ENCODE data around the gene MAGOH. TPM values are rescaled to one million over a fixed set of nuclear protein-coding genes. Genes with fewer than 3 reads are reported as not detected.
"Not testable (repeated sequence)": the region's sequence is repeated elsewhere in the genome, so short reads cannot be mapped to it uniquely, and the experiment has no call there.

Gene MAGOH
- 10 to 100 TPM; 49.6 to 83.9 TPM for total RNA-seq

GRCh38 chr1:53238197-53239155 lies at the start of gene MAGOH:
Gene MAGOH (minus strand): TSS chr1:53238518. CDS start chr1:53238448, 70 bp downstream.
- Mint-ChIP-seq H3K4me3 (peak within 1 kb of the TSS; percentile 94), H3K9me3 (no peaks in the 10 kb centered on the region), H3K27me3 (no peaks in the 10 kb centered on the region), H3K27ac (peak within 1 kb of the TSS; percentile 97), H3K4me1 (peaks cover 18% of the 10 kb centered on the region), H3K36me3 (ENCODE audit: low read depth) (peaks cover 45% of the 10 kb centered on the region)
- ATAC-seq (replicated peaks): peak; percentile 100

GRCh38 chr1:53286955-53287354 lies 48.6 kb upstream of the MAGOH start:
- peak; percentile 24 for ATAC-seq (replicated peaks)

GRCh38 chr1:53285969-53286760 lies 47.8 kb upstream of the MAGOH start:
- ATAC-seq (replicated peaks): peak; percentile 50
- Mint-ChIP-seq H3K36me3 (ENCODE audit: low read depth) (peaks cover 46% of the 10 kb centered on the region), H3K4me1 (no peaks in the 10 kb centered on the region), H3K27ac (no peak overlapping the region), H3K27me3 (no peaks in the 10 kb centered on the region), H3K9me3 (no peaks in the 10 kb centered on the region), H3K4me3 (no peak overlapping the region)

More at GRCh38 chr1:53286955-53287354, 48.6 kb upstream of the MAGOH start:
- no peak overlapping the region for H3K4me3 Mint-ChIP-seq
- no peak overlapping the region for H3K27ac Mint-ChIP-seq
- H3K36me3 Mint-ChIP-seq (ENCODE audit: low read depth): peaks cover 51% of the 10 kb centered on the region
- H3K4me1 Mint-ChIP-seq: peaks cover 4% of the 10 kb centered on the region
- no peaks in the 10 kb centered on the region for H3K27me3 Mint-ChIP-seq
- H3K9me3 Mint-ChIP-seq: no peaks in the 10 kb centered on the region

GRCh38 chr1:53285546-53285945 lies 47.2 kb upstream of the MAGOH start:
- Mint-ChIP-seq H3K4me1 (no peaks in the 10 kb centered on the region), H3K4me3 (no peak overlapping the region), H3K27me3 (no peaks in the 10 kb centered on the region), H3K36me3 (ENCODE audit: low read depth) (peaks cover 46% of the 10 kb centered on the region), H3K9me3 (no peaks in the 10 kb centered on the region), H3K27ac (no peak overlapping the region)
- no peak for ATAC-seq (replicated peaks)

GRCh38 chr1:53284224-53285020 lies 46.1 kb upstream of the MAGOH start:
- H3K9me3 Mint-ChIP-seq: no peaks in the 10 kb centered on the region
- no peaks in the 10 kb centered on the region for H3K27me3 Mint-ChIP-seq
- no peaks in the 10 kb centered on the region for H3K4me1 Mint-ChIP-seq
- ATAC-seq (replicated peaks): no peak
- peak overlapping the region; percentile 81 for H3K27ac Mint-ChIP-seq
- H3K36me3 Mint-ChIP-seq (ENCODE audit: low read depth): peaks cover 42% of the 10 kb centered on the region
- no peak overlapping the region for H3K4me3 Mint-ChIP-seq

- H3K36me3 Mint-ChIP-seq (ENCODE audit: low read depth): peaks cover 40% of the 10 kb centered on the region
- H3K27me3 Mint-ChIP-seq; H3K9me3 Mint-ChIP-seq; H3K27ac Mint-ChIP-seq; H3K4me1 Mint-ChIP-seq; ATAC-seq (replicated peaks); H3K4me3 Mint-ChIP-seq: not testable (repeated sequence)
Measured at GRCh38 chr1:53283156-53283555, 44.8 kb upstream of the MAGOH start.

GRCh38 chr1:53281133-53281532 lies 42.8 kb upstream of the MAGOH start:
- Mint-ChIP-seq H3K4me3 (no peak overlapping the region), H3K4me1 (no peaks in the 10 kb centered on the region), H3K36me3 (ENCODE audit: low read depth) (peaks cover 37% of the 10 kb centered on the region), H3K27ac (peak overlapping the region; percentile 73), H3K27me3 (no peaks in the 10 kb centered on the region), H3K9me3 (no peaks in the 10 kb centered on the region)
- ATAC-seq (replicated peaks): no peak

- no peaks in the 10 kb centered on the region for H3K4me1 Mint-ChIP-seq
- H3K27ac Mint-ChIP-seq: peak overlapping the region; percentile 73
- ATAC-seq (replicated peaks): no peak
- no peaks in the 10 kb centered on the region for H3K27me3 Mint-ChIP-seq
- H3K9me3 Mint-ChIP-seq: no peaks in the 10 kb centered on the region
- H3K4me3 Mint-ChIP-seq: no peak overlapping the region
- peaks cover 43% of the 10 kb centered on the region for H3K36me3 Mint-ChIP-seq (ENCODE audit: low read depth)
Measured at GRCh38 chr1:53280496-53280895, 42.2 kb upstream of the MAGOH start.

- Mint-ChIP-seq H3K9me3 (no peaks in the 10 kb centered on the region), H3K36me3 (ENCODE audit: low read depth) (peaks cover 52% of the 10 kb centered on the region), H3K4me3 (no peak overlapping the region), H3K27me3 (no peaks in the 10 kb centered on the region), H3K27ac (no peak overlapping the region), H3K4me1 (no peaks in the 10 kb centered on the region)
- ATAC-seq (replicated peaks): no peak
Measured at GRCh38 chr1:53279296-53280200, 41.2 kb upstream of the MAGOH start.

- H3K9me3 Mint-ChIP-seq: no peaks in the 10 kb centered on the region
- no peaks in the 10 kb centered on the region for H3K27me3 Mint-ChIP-seq
- H3K36me3 Mint-ChIP-seq (ENCODE audit: low read depth): peaks cover 63% of the 10 kb centered on the region
- no peaks in the 10 kb centered on the region for H3K4me1 Mint-ChIP-seq
- peak; percentile 68 for ATAC-seq (replicated peaks)
- H3K4me3 Mint-ChIP-seq: no peak overlapping the region
- peak overlapping the region; percentile 67 for H3K27ac Mint-ChIP-seq
Measured at GRCh38 chr1:53278298-53278725, 40.0 kb upstream of the MAGOH start.

GRCh38 chr1:53277326-53277725 lies 39.0 kb upstream of the MAGOH start:
- ATAC-seq (replicated peaks): no peak
- Mint-ChIP-seq H3K4me3 (no peak overlapping the region), H3K4me1 (no peaks in the 10 kb centered on the region), H3K9me3 (no peaks in the 10 kb centered on the region), H3K27me3 (no peaks in the 10 kb centered on the region), H3K27ac (no peak overlapping the region), H3K36me3 (ENCODE audit: low read depth) (peaks cover 70% of the 10 kb centered on the region)

GRCh38 chr1:53276902-53277281 lies 38.6 kb upstream of the MAGOH start:
- Mint-ChIP-seq H3K4me3 (no peak overlapping the region), H3K36me3 (ENCODE audit: low read depth) (peaks cover 75% of the 10 kb centered on the region), H3K4me1 (no peaks in the 10 kb centered on the region), H3K27ac (no peak overlapping the region), H3K9me3 (no peaks in the 10 kb centered on the region), H3K27me3 (no peaks in the 10 kb centered on the region)
- ATAC-seq (replicated peaks): no peak

- no peak for ATAC-seq (replicated peaks)
- H3K27me3 Mint-ChIP-seq: no peaks in the 10 kb centered on the region
- H3K27ac Mint-ChIP-seq: no peak overlapping the region
- no peaks in the 10 kb centered on the region for H3K4me1 Mint-ChIP-seq
- H3K9me3 Mint-ChIP-seq: no peaks in the 10 kb centered on the region
- no peak overlapping the region for H3K4me3 Mint-ChIP-seq
- H3K36me3 Mint-ChIP-seq (ENCODE audit: low read depth): peaks cover 79% of the 10 kb centered on the region
Measured at GRCh38 chr1:53276153-53276901, 38.0 kb upstream of the MAGOH start.

Measured in activated T-helper 17 cell treated with anti-CD3 and anti-CD28 coated beads, Interleukin-2, amount 50 U/mL, for 72 hours (primary cell).